Stimulated activated CD8-positive, alpha-beta memory T cell treated with anti-CD3 and anti-CD28 coated beads, Interleukin-4, amount 100 ng/mL, for 24 hours (primary cell): ENCODE results near the gene SNAP29.
"Not testable (repeated sequence)": the region's sequence is repeated elsewhere in the genome, so short reads cannot be mapped to it uniquely, and the experiment has no call there.

Experiments used
- DNase-seq: peaks from one replicate; pipeline ENCODE4 v3.0.0-alpha.2; 2020; ENCODE audit warnings: low read depth

Gene SNAP29

DNA sequence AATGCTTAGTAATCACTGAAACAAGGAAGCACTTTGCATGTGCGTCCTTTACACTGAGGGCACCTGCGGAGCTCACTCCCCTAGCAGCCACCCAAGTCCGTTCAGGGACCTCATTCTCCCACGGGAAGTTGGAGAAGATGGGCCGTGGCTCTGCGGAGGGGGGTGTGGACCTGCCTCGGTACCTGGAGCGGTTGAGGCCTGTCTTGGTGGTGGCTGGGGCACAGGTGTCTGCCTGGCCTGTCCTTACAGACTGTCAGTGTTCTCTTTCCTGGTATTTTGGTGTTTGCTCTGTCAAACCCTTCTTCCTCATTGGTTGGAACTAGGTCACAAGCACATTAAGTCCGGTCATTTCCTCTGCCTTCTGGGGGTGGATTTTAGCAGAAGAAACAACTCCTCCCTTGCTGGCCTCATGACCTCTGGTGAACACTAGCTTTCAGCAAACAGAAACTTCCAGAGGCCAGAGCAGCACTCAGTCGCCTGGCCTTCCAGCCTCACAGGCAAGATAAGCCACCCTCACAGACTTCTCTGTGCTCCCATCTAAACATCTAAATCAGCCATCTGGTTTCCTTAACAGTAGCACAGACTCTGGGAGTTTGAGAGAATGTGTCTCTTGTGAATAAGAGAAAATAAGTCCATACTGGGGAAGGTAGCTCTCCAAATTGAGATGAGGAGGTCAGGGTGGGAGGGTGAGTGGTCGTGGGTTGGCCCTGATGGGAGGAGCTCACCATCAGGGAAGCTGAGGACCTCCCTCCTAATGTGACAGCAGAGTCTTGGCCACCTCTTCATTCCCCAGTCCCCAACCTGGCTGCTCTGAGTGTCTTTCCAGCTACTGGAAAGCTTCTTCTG is 8.6 kb downstream of the SNAP29 start:
- no peak for DNase-seq

DNA sequence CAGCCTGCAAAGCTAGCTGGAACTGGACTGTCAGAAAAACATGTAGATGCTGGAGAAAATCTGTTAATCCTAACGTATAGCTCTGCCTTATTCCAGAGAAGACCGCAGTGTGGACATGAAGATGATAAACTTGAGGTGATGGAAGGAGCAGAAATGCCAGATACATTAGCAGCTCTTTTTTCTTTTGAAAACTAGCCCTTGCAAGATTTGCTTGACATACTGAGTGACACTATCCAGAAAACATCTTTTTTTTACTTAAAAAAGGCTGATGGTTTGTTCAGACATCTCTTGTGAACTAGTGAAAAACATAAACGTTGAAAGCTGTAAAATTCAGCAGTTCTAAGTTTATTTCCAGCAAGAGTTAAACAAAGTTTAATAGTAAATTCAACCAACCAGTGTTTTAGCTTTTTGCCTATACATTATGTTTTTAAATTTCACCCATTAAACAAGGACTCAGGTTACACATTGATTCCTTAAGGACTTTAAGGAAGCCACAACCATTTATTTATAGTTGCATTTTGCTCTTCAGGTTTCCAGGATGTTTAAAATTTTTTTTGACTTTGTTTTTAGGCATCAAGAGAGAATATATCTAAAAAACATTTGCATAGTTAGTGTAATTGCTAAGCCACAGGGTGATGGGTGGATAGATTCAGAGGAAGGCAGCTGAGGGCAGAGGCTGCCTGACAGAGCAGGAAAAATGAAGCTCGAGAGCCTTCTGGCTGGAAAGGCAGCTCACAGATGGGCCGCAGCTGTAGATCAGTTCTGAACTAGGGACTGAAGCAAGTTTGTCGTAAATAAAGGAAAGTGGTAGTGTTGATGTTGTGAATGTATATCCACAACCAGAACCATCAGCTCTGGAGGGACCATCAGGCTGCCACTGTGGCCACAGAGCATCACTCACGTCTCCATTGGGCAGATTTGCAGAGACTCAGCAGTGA is 9.5 kb downstream of the SNAP29 start:
- no peak for DNase-seq

DNA sequence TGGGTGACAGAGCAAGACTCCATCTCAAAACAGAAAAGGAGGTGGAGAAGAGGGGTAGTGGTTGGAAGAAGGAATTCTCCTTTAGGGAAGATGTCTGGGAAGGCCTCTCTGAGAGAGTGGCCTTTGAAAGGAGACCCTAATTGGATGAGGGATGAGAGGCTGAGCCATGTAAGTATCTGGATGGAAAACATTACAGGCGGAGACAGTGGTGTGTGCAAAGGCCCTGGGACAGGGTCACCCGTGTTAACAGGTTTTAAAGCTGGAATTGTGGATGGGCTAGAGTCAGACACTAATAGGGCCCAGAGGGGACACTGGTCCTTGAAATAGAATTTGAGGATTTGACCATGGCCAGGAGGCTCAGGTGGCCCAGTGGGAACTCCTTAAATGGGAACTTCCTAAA is 10.4 kb downstream of the SNAP29 start:
- no peak for DNase-seq

DNA sequence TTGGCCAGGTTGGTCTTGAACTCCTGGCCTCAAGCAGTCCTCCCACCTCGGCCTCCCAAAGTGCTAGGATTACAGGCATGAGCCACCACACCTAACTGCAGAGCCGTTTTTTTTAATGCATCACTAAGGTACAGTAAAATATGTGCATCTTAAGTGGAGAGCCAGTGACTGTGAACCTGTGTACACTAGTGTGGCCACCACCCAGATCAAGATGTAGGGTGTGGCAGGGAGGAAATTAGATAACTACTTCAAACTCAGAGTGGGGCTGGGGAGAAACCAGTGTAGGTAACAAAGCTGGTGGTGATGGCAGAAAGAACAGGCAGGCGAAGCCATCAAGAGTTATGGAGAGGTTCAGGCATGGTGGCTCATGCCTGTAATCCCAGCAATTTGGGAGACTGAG is 14.4 kb downstream of the SNAP29 start:
- DNase-seq: no peak

DNA sequence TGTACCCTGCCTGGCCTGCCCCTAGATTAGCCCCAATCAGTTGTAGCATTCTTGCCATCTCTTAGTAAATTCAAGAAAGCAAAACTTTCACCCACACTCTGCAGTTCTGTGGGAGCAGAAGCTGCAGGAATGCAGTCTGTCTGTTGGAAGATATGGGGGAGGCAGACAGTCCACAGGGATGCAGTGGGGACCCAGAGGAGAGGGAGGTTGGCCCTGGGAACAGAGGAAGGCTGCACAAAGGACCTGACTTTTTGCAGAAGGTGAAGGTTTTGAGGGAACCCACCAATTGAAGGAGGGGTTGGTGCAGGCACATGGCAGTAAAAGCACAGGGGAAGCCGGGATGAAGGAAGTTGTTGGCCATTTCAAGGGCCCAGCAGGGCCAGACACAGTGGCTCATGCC is 16.5 kb downstream of the SNAP29 start:
- no peak for DNase-seq

DNA sequence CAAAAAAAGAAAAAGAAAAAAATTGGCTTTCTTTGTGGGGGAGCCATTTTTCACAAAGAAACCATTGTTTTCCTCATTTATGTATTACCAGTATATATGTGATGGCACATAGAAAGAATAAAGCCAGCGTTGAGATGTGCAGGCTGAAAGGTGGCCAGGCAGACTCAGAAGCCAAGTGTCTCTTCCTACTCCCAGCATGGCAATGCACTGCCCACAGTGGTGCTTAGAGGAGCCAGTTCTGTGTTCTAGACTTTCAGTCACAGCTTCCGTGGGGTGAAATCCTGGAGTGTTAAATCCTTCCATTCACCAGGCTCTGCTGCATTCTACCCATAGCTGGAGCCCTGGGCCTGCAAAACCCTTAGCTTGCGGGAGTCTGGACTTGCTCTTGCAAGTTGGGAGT is 18.9 kb downstream of the SNAP29 start:
- DNase-seq: no peak

DNA sequence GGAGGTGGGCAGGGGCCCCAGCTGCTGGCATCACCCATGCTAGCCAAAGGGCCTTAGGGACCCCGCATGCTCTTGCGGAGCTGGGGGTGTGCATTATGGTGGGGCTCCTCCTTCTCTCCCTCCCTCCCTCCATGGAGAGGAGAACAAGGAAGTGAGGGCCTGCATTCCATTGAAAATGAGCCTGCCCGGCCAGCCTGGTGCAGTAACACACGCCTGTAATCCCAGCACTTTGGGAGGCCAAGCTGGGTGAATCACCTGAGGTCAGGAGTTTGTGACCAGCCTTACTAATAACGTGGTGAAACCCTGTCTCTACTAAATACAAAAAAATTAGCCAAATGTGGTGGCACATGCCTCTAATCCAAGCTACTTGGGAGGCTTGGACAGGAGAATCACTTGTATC is 22.4 kb downstream of the SNAP29 start:
- DNase-seq: no peak

DNA sequence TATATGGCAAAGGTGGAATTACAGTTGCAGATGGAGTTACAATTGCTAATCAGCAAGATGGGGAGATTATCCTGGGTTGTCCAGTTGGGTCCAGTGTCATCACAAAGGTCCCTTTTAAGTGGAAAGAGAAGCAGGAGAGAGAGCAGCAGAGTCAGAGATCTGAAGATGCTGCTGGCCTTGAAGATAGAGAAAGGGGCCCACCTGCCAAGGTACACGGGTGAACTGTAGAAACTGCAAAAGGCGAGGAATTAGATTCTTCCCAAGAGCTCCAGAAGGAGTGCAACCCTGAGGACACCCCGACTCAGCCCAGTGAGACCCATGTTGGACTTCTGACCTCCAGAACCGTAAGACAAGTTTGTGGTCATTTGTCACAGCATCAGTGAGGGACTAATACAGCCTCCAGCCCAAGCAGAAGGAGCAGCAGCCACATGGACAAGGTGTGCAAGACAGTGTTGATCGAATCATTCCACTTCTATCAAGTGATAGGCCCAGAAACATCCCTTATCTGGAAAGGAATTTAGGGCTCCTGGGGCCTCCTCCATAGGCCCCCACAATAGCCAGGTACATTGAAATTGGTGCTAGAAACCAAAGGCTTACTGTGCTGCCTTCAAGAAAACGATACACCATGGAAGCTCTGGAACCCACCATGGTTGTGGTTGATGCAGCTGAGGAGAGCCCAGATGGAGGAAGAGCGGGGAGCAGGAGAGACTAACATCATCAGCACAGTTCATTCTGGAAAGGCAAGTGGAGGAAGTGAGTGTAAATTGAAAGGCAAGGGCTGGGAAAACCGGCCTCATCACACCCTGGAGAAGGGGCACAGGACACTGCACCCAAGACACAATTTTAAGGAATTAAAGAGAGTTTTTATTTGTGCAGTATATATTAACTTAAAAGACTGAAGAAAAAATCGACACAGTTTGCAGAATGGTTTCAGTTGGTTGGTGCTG is 23.3 kb downstream of the SNAP29 start:
- no peak for DNase-seq

DNA sequence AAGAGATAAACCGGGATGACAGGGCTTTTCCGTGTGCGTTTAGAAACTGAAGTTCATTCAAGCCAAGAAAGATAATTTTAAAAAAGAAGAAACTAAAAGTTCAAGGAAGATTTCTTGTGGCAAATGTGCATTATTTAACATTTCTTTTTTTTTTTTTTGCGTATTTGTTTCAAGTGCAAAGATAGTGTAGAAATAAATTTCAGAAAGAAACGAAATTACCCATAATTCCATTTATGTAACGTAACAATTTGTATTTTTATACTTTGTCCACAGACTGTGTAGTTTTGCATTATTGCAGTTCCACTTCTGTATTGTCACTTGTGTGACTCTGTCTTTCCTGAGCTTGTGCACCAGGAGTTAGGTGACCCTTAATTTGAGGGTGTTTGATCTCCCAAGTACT is 24.0 kb downstream of the SNAP29 start:
- no peak for DNase-seq

DNA sequence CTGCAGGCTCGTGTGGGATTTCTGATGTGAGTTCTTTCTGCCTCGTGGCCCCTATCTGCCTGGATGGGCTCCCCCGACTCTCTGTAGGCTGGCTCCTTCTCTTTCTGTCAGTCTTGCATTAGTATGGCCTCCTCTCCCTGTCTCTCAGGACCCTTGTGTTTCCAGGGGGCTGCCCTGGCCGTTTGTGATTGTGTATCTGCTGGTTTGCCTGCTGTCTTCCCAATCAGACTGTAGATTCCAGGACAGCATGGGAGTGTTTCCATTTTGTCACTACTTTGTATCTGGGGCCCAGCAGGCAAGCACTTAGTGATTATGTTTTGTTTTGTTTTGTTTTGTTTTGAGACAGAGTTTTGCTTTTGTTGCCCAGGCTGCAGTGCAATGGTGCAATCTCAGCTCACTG is 25.6 kb downstream of the SNAP29 start:
- no peak for DNase-seq

DNA sequence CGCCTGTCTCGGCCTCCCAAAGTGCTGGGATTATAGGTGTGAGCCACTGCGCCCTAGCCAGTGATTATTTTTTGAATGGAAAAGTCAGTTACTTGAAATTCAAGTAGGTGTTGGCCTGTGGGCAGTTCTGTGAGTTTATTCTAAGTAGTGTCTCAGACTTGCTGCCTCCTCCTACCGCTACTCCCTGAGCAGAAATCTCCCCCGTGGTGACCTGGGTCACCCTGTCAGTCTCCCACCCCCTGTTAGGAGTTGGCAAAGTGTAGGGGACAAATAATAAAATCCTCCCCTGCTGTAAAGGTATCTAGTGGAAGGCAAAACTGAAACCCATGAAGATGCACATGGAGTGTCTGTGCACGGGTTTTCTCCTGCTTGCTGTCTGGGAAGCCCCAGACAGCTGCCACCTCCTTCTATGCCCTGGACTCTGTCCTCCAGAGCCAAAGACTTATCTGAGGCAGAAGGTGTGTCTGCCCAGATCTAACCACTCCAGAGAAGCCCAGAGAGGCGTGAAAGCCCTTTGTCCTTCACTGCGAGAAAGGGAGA is 26.3 kb downstream of the SNAP29 start:
- DNase-seq: no peak

DNA sequence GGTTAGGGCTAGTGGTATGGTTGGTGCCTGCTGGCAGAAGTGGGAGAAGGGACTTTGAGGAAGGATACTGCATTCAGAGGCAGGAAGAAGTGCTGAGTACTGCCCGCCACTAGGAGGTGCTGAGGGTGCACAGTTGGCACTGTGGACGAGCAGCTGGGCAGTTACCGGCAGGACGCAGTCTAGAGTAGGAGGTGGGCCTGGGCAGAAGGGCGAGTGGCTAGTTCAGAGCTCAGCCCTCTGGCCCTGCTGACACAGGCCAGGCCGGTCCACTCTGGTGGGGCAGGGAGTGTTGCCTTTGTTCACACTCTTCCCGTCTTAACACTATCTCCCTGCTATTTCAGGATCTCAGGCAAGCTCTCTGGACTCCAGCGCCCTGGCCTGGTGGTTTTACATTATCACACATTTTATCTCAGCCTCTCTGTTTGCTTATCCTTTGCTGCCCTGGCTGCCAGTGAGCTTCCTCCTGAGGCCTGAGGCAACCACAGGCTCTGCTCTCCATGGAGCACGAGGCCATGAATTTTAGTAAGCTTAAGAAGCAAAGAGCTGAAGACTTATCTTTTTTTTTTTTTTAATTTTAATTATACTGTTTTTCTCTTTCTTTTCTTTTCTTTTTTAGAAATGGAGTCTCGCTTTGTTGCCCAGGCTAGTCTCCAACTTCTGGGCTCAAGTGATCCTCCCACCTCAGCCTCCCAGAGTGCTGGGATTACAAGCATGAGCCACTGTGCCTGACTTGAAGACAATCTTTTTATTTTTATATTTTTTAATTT is 26.9 kb downstream of the SNAP29 start:
- peak; percentile 24 for DNase-seq

DNA sequence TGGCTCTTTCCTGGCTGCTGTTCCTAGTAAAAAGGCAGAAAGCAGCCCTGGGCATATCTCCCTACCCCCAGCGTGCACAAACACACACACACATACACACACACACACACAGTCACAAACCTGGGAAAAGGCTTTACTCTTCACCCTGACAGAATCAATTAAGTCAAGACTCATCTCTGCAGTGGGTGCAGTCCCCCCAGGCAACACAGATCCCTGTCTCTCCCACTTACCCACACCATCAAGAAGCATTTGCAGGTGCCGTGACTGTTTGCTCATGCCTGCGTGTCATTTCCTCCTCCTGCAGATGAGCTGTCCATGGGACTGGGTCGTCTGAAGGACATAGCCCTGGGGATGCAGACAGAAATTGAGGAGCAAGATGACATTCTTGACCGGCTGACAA is 28.6 kb downstream of the SNAP29 start:
- DNase-seq: no peak

DNA sequence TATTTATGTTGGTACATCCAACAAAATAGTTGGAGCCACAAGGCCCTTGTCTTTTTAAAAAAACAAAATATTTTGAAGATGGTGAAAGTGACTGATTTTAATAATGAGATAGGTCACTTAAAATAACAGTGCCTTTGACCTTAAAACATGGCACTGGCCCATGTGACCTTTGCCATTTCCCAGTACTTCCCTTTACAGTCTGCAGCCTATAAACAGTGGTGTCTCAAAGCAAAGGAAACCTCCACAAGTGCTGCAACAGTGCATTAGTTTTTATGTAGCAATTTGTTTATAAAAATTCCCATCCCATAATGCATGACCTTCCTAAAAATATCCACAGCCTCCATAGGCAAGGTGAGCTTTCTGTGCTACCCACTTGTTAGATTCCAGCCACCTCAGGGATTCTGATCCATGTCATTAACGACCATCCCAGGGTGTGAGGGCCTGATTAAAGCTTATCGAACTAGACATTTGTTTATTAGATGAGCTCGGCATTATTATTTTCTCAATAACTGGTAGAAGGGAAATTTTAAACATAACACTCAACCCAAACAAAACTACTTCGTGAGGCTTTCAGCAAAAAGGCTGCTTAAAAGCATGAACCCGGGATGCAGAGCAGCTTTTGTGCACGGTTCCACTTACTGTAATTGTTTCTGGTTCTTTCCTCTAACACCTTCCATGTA is 30.4 kb downstream of the SNAP29 start:
- no peak for DNase-seq

DNA sequence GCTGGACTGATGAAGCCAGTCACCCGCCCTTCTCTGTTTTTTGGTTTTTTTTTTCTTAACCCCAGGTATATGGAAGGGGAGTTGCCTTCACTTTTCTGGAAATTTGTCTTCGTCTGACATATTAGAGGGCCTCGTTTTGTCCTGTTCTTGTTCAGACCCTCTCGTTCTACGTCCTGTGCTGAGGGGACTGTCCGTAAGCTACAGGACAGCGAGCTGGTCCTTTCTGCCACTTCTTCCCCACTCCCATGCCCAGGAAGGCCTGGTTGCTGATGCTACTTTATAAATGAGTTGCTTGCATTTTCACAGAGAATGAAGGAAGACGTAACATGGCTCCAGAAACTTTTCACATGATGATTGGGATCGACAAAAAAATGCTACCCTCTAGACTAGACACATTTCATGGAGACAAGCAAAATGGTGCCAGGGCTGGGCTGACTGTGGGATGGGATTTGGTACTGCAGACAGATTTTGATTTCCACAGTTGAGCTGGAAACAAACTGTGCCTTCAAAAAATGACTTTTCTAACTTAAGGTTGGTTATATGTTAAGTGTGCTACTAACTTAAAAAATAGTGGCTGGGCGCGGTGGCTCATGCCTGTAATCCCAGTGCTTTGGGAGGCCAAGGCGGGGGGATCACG is 31.2 kb downstream of the SNAP29 start:
- no peak for DNase-seq

DNA sequence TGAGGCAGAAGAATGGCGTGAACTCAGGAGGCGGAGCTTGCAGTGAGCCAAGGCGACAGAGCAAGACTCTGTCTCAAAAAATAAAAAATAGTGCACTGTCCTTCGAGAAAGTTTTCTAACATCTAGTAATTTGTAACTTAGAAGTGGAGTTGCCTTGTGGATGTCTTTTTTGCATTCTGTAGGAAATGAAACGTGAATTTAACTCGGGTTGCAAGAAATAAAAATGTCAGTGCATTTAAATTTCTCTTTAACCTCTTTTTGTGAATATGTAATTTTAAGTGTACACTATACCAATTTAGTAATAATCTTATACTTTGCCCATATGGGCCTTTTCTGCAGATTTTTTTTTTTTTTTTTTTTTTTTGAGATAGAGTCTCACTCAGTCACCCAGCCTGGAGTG is 32.2 kb downstream of the SNAP29 start:
- no peak for DNase-seq

DNA sequence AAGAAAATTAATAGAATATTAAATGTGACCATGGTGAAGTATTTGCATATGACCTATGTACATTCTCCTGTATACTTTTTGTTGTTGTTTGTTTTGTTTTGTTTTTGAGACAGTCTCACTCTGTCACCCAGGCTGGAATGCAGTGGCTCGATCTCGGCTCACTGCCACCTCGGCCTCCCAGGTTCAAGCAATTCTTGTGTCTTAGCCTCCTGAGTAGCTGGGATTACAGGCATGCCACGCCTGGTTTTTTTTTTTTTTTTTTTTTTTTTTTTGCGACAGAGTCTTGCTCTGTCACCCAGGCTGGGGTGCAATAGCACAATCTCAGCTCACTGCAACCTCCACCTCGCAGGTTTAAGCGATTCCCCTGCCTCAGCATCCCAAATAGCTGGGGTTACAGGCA is 38.9 kb downstream of the SNAP29 start:
- DNase-seq: not testable (repeated sequence)

DNA sequence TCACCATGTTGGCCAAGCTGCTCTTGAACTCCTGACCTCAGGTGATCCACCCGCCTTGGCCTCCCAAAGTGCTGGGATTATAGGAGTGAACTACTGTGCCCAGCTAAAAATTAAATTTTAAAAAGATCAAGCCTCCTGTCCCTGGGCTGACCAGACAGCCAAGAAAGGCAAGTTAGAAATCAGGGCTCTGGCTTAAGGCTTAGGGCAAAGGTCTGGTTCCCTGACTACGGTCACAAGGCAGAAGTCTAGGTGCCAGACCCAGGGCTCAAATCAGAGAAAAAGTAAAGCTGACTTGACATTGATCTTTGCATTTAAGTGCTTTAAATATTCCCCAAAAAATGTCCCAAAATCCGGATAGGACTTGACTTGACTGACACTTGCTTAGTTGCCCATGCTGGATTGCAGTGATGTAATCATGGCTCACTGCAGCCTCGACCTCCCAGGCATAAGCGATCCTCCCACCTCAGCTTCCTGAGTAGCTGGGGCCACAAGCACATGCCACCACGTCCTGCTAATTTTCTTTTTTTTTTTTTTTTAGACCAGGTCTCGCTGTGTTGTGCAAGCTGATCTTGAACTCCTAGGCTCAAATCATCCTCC is 41.1 kb downstream of the SNAP29 start:
- DNase-seq: no peak
